Peyer's patch (tissue), 4 donors: Measurements from ENCODE around the gene PCCB. TPM values are rescaled to one million over a fixed set of nuclear protein-coding genes. Genes with fewer than 3 reads are reported as not detected.

ENCODE experiments used
- DNase-seq, 3 donors: peaks; one replicate each; pipeline ENCODE4 v3.0.0-alpha.2; 2017 to 2019
- H3K27ac ChIP-seq, 4 donors: fragments of 200-600 bp; sonication (generic); one replicate each; pipeline ENCODE4 v1.5.1; 2016 to 2019
- H3K27me3 ChIP-seq, 2 donors: fragments of 200-600 bp; sonication (generic); one replicate each; pipeline ENCODE4 v1.5.1; 2019
- H3K36me3 ChIP-seq, 3 donors: fragments of 200-600 bp; sonication (generic); one replicate each; pipeline ENCODE4 v1.5.1; 2016 to 2019
- H3K4me1 ChIP-seq, 4 donors: fragments of 200-600 bp; sonication (generic); one replicate each; pipeline ENCODE4 v1.5.1; 2016 to 2019
- H3K4me3 ChIP-seq, 4 donors: fragments of 200-600 bp; sonication (generic); 1 replicate in 3 of 4; 2 replicates in 1 of 4; pipeline ENCODE4 v1.5.1; 2016 to 2019; ENCODE audit warnings: mild to moderate bottlenecking in 1 of 4
- H3K9me3 ChIP-seq, 4 donors: fragments of 200-600 bp; sonication (generic); one replicate each; pipeline ENCODE4 v1.5.1; 2016 to 2019; ENCODE audit warnings: mild to moderate bottlenecking in 1 of 4
- CTCF ChIP-seq, 6 experiments: fragments of 450-650 bp in 4 of 6; fragments of 200-600 bp in 2 of 6; sonication (generic) in 1 of 6; IDR thresholded peaks; one replicate each; pipeline ENCODE4 v1.5.1; 2017 to 2019; ENCODE audit warnings: antibody characterized with exemption in 6 of 6, mild to moderate bottlenecking in 3 of 6, moderate library complexity in 1 of 6
- POLR2A ChIP-seq, 2 donors: fragments of 450-650 bp; IDR thresholded peaks; one replicate each; pipeline ENCODE4 v1.5.1; 2017; ENCODE audit warnings: antibody characterized with exemption in 2 of 2, mild to moderate bottlenecking in 2 of 2, moderate library complexity in 2 of 2
- total RNA-seq, 4 donors: library from RNA; depleted of rRNA; stranded (reverse); fragments of >200 nt; gene quantifications; one replicate each; pipeline ENCODE4 v1.1.0, GENCODE V29; 2016

The PCCB gene
- total RNA-seq, 4 donors from 2014 or later, result 15.7 to 45.9 (median 30.3) TPM

GRCh38 chr3:136276049-136276755, 26.1 kb downstream of the PCCB start:
- peaks cover 0 to 2% (median 0%) of the 10 kb centered on the region in 4 donors for H3K9me3 ChIP-seq
- no peak overlapping the region for H3K27ac ChIP-seq
- no peaks in the 10 kb centered on the region for H3K27me3 ChIP-seq
- H3K36me3 ChIP-seq, result peaks cover 0 to 14% (median 0%) of the 10 kb centered on the region in 3 donors
- no peak overlapping the region for H3K4me3 ChIP-seq
- TF ChIP-seq POLR2A (IDR thresholded peaks at IDR 0.05), result no peak
- no peak for TF ChIP-seq CTCF (IDR thresholded peaks at IDR 0.05)
- H3K4me1 ChIP-seq, result no peaks in the 10 kb centered on the region
- no peak for DNase-seq

DNA sequence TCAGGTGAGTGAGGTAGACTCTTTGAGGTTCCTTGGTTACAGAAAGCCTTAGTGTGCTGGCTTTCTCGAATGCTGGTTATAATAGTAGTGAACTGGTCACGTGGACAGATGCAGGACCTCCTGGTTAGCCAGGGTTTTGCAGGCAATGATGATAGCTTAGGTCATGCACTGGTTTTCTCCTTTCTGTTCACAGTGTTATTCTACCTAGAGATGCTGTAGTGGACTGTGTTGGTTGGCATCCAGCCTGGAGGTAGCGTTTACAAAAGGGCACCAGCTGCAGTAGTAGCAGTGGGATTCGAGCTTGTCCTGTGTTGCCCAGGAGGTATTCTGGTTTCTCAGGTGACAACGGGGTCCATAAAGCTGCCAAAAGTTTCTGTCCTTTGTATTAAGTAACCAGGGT, 27.0 kb downstream of the PCCB start:
- H3K27ac ChIP-seq, result no peak overlapping the region

DNA sequence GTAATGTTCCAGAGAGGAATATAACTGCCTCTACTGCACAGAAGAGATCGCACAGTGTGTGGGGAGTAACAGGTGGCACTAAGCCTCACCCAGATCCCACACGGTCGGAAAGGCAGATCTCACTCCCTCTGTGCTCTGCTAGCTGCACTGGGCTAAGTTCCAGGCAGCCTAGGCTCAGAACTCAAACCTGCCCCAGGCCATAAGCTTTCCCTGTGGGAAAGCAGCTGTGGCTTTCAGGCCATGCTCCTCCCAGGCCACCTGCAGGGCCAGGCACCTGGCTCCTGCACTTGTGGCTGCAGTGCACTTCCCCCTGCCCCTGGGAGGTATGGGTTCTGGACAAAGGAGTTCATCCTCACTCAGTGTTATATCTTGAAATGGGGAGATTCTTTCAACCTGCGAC, 27.5 kb downstream of the PCCB start:
- peaks cover 0 to 2% (median 0%) of the 10 kb centered on the region in 4 donors for H3K9me3 ChIP-seq
- TF ChIP-seq POLR2A (IDR thresholded peaks at IDR 0.05) (no peak), CTCF (IDR thresholded peaks at IDR 0.05) (no peak)
- no peak for DNase-seq
- H3K4me1 ChIP-seq, result no peaks in the 10 kb centered on the region
- no peaks in the 10 kb centered on the region for H3K27me3 ChIP-seq
- peaks cover 0 to 14% (median 0%) of the 10 kb centered on the region in 3 donors for H3K36me3 ChIP-seq
- H3K4me3 ChIP-seq, result no peak overlapping the region
- H3K27ac ChIP-seq, result no peak overlapping the region

More for the DNA sequence above, 27.0 kb downstream of the PCCB start:
- Histone ChIP-seq H3K9me3 (peaks cover 0 to 2% (median 0%) of the 10 kb centered on the region in 4 donors), H3K27me3 (no peaks in the 10 kb centered on the region), H3K4me3 (no peak overlapping the region), H3K36me3 (peaks cover 0 to 14% (median 0%) of the 10 kb centered on the region in 3 donors), H3K4me1 (no peaks in the 10 kb centered on the region)
- TF ChIP-seq POLR2A (IDR thresholded peaks at IDR 0.05) (no peak), CTCF (IDR thresholded peaks at IDR 0.05) (no peak)
- DNase-seq, result no peak

DNA sequence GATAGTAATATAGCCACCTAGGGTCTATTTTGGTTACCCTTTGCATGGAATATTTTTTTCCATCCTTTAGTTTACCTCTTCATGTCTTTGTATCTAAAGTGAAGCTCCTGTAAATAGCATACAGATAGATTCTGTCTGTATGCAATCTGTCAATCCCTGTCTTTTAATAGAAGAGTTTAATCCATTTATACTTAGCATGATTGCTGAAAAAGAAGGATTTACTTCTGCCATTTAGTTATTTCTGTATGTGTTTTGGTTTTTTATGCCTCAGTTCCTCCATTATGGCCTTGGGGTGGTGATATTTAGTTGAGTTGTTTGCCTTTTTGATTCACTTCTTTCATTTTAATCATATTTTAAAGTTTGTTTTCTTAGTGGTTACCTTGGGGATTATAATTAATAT, 29.0 kb downstream of the PCCB start:
- TF ChIP-seq CTCF (IDR thresholded peaks at IDR 0.05) (no peak), POLR2A (IDR thresholded peaks at IDR 0.05) (no peak)
- Histone ChIP-seq H3K27ac (no peak overlapping the region), H3K4me3 (no peak overlapping the region), H3K4me1 (no peaks in the 10 kb centered on the region), H3K27me3 (no peaks in the 10 kb centered on the region), H3K36me3 (peaks cover 0 to 17% (median 0%) of the 10 kb centered on the region in 3 donors), H3K9me3 (peaks cover 0 to 2% (median 0%) of the 10 kb centered on the region in 4 donors)
- DNase-seq, result no peak

DNA sequence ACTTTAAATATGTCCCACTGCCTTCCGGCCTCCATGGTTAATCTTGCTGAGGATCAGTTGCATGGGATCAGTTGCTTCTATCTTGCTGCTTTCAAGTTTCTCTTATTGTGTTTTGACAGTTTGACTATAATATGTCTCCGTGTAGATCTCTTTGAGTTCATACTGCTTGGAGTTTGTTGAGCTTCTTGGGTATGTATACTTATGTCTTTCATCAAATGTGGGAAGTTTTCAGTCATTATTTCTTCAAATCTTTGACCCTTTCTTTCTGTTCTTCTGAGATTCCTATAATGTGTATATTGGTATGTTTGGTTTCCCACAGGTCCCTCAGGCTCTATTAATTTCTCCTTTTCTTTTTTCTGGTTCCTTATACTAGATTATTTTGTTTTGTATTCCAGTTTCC, 30.8 kb downstream of the PCCB start:
- TF ChIP-seq POLR2A (IDR thresholded peaks at IDR 0.05), result no peak
- TF ChIP-seq CTCF (IDR thresholded peaks at IDR 0.05), result no peak
- no peaks in the 10 kb centered on the region for H3K27me3 ChIP-seq
- peaks cover 0 to 20% (median 0%) of the 10 kb centered on the region in 3 donors for H3K36me3 ChIP-seq
- H3K4me1 ChIP-seq, result no peaks in the 10 kb centered on the region
- no peak for DNase-seq
- H3K9me3 ChIP-seq, result peaks cover 0 to 2% (median 0%) of the 10 kb centered on the region in 4 donors
- no peak overlapping the region for H3K4me3 ChIP-seq
- no peak overlapping the region for H3K27ac ChIP-seq
